A673 (cell line): ENCODE data around the gene OLAH.

Experiments
- CTCF ChIP-seq: fragments of 300-800, 200-600 bp; sonication (generic); conservative IDR thresholded peaks from 2 replicates; pipeline ENCODE4 v1.5.1; 2017; ENCODE audit warnings: low read depth, mild to moderate bottlenecking, antibody characterized with exemption, low read length, moderate library complexity, mixed read lengths
- EZH2 ChIP-seq: fragments of 200-600 bp; sonication (generic); IDR thresholded peaks from 2 replicates; pipeline ENCODE4 v1.6.1; 2017; ENCODE audit warnings: borderline replicate concordance, low read depth, mild to moderate bottlenecking, mixed read lengths, antibody characterized with exemption, low read length; ENCODE audit not compliant: poor library complexity, severe bottlenecking

GRCh38 chr10:15038416-15038815 is 5.3 kb upstream of the OLAH start:
- TF ChIP-seq CTCF (no peak), EZH2 (no peak)
